Measurements from ENCODE around the gene MACROH2A2.

The MACROH2A2 gene

GRCh38 chr10:70052462-70053217 lies at the start of gene MACROH2A2:
MACROH2A2 (plus strand) TSS chr10:70052846; CDS start chr10:70075659, 22,813 bp downstream.
- peaks cover 10 to 20% of the 10 kb centered on the region in 2 experiments for H3K4me1 ChIP-seq (ENCODE audit: control insufficient read depth in 1 of 2, insufficient read depth in 1 of 2, low read depth in 1 of 2, low read length in 1 of 2)
- no peak within 1 kb of the TSS for H3K27ac ChIP-seq
- no peaks in the 10 kb centered on the region for H3K9me3 ChIP-seq
- peaks cover 83% of the 10 kb centered on the region for H3K27me3 ChIP-seq
- no peaks in the 10 kb centered on the region for H3K36me3 ChIP-seq
- peak within 1 kb of the TSS in 1 of 2 experiments; percentile 55 for H3K4me3 ChIP-seq (ENCODE audit: low read depth in 1 of 2, low read length in 1 of 2)
- no peak for TF ChIP-seq CTCF (IDR thresholded peaks at IDR 0.05)

GRCh38 chr10:70007116-70007820 lies 45.4 kb upstream of the MACROH2A2 start:
- Histone ChIP-seq H3K9me3 (no peaks in the 10 kb centered on the region), H3K4me1 (ENCODE audit: control insufficient read depth in 1 of 2, insufficient read depth in 1 of 2, low read depth in 1 of 2, low read length in 1 of 2) (no peaks in the 10 kb centered on the region), H3K27me3 (peaks cover 45% of the 10 kb centered on the region), H3K4me3 (ENCODE audit: low read depth in 1 of 2, low read length in 1 of 2) (no peak overlapping the region), H3K27ac (no peak overlapping the region), H3K36me3 (no peaks in the 10 kb centered on the region)
- no peak for TF ChIP-seq CTCF (IDR thresholded peaks at IDR 0.05)

GRCh38 chr10:70031215-70031614 lies 21.4 kb upstream of the MACROH2A2 start:
- Histone ChIP-seq H3K9me3 (no peaks in the 10 kb centered on the region), H3K27ac (no peak overlapping the region), H3K27me3 (peaks cover 46% of the 10 kb centered on the region), H3K4me1 (ENCODE audit: control insufficient read depth in 1 of 2, insufficient read depth in 1 of 2, low read depth in 1 of 2, low read length in 1 of 2) (no peaks in the 10 kb centered on the region), H3K36me3 (no peaks in the 10 kb centered on the region), H3K4me3 (ENCODE audit: low read depth in 1 of 2, low read length in 1 of 2) (no peak overlapping the region)
- TF ChIP-seq CTCF (IDR thresholded peaks at IDR 0.05), result no peak

- peaks cover 47% of the 10 kb centered on the region for H3K27me3 ChIP-seq
- H3K4me3 ChIP-seq (ENCODE audit: low read depth in 1 of 2, low read length in 1 of 2), result no peak overlapping the region
- H3K27ac ChIP-seq, result no peak overlapping the region
- no peaks in the 10 kb centered on the region for H3K9me3 ChIP-seq
- no peaks in the 10 kb centered on the region for H3K4me1 ChIP-seq (ENCODE audit: control insufficient read depth in 1 of 2, insufficient read depth in 1 of 2, low read depth in 1 of 2, low read length in 1 of 2)
- TF ChIP-seq CTCF (IDR thresholded peaks at IDR 0.05), result no peak
- no peaks in the 10 kb centered on the region for H3K36me3 ChIP-seq
Observed at GRCh38 chr10:70032667-70033289, 19.9 kb upstream of the MACROH2A2 start.

- Histone ChIP-seq H3K27ac (no peak overlapping the region), H3K9me3 (no peaks in the 10 kb centered on the region), H3K4me3 (ENCODE audit: low read depth in 1 of 2, low read length in 1 of 2) (no peak overlapping the region), H3K4me1 (ENCODE audit: control insufficient read depth in 1 of 2, insufficient read depth in 1 of 2, low read depth in 1 of 2, low read length in 1 of 2) (no peaks in the 10 kb centered on the region), H3K36me3 (no peaks in the 10 kb centered on the region), H3K27me3 (peaks cover 45% of the 10 kb centered on the region)
- TF ChIP-seq CTCF (IDR thresholded peaks at IDR 0.05), result no peak
Observed at GRCh38 chr10:70034232-70034631, 18.4 kb upstream of the MACROH2A2 start.

Data from neutrophil (primary cell).